ENCODE measurements around the gene KIAA0930.

DNA sequence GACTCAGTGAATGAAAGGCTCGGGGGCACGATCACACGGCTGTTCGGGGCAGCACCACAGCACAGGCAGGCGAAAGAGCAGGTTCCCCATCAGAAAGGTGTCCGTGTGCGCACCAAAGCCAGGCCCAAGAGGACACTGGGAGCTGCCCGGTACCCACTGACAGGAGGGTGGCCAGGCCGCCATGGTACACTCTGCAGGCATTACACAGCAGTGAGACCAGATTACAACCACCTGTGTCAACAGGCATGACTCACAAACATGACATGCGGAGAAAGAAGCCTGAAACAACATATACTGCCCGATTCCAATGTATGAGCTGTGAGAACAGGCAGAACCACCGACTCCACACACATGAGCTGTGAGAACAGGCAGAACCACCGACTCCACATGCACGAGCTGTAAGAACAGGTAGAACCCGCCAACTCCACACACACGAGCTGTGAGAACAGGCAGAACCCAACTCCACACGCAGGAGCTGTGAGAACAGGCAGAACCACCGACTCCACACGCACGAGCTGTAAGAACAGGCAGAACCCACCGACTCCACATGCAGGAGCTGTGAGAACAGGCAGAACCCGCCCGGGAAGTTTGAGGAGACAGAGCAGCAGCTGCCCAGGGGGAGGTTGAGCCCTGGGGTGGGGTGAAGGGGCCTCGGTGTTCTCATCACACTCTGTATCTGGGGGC lies 32.6 kb downstream of the KIAA0930 start:
- TF ChIP-seq POLR2AphosphoS5 (IDR thresholded peaks at IDR 0.05; ENCODE audit: low read depth, low read length) (no peak), POLR2A (IDR thresholded peaks at IDR 0.05; ENCODE audit: low read depth, low read length) (no peak)

All from GM12892 (cell line).